Stimulated activated memory B cell treated with anti-CD40 and anti-IgM and Interleukin-4, amounts not matched to agents 10 μg/mL and 1 μg/mL and 100 μg/mL, for 72 hours (primary cell): Measurements from ENCODE around the gene HES7.

Experiments
- ATAC-seq: fragments of 150-1000 bp; cut with Tn5 transposase; 2 replicates; pipeline ENCODE4 v1.10.0; 2021
- H3K27ac Mint-ChIP-seq: one replicate; pipeline ENCODE4 v1.8.0; 2022; ENCODE audit warnings: mild to moderate bottlenecking, mixed read lengths
- H3K27me3 Mint-ChIP-seq: one replicate; pipeline ENCODE4 v1.8.0; 2022; ENCODE audit warnings: mixed read lengths
- H3K36me3 Mint-ChIP-seq: one replicate; pipeline ENCODE4 v1.8.0; 2022; ENCODE audit warnings: mixed read lengths
- H3K4me1 Mint-ChIP-seq: one replicate; pipeline ENCODE4 v1.8.0; 2022; ENCODE audit warnings: mixed read lengths
- H3K4me3 Mint-ChIP-seq: one replicate; pipeline ENCODE4 v1.8.0; 2022; ENCODE audit warnings: mild to moderate bottlenecking, moderate library complexity, mixed read lengths
- H3K9me3 Mint-ChIP-seq: one replicate; pipeline ENCODE4 v1.8.0; 2022; ENCODE audit warnings: mixed read lengths

The HES7 gene

GRCh38 chr17:8072341-8072728 is 51.6 kb downstream of the HES7 start:
- Mint-ChIP-seq H3K9me3 (no peaks in the 10 kb centered on the region), H3K27ac (peak overlapping the region; percentile 66), H3K4me3 (peak overlapping the region; percentile 74), H3K27me3 (peaks cover 52% of the 10 kb centered on the region), H3K4me1 (peaks cover 45% of the 10 kb centered on the region), H3K36me3 (no peaks in the 10 kb centered on the region)
- ATAC-seq, result no peak

- H3K9me3 Mint-ChIP-seq, result no peaks in the 10 kb centered on the region
- no peak for ATAC-seq
- H3K4me1 Mint-ChIP-seq, result peaks cover 45% of the 10 kb centered on the region
- no peak overlapping the region for H3K27ac Mint-ChIP-seq
- no peak overlapping the region for H3K4me3 Mint-ChIP-seq
- peaks cover 53% of the 10 kb centered on the region for H3K27me3 Mint-ChIP-seq
- no peaks in the 10 kb centered on the region for H3K36me3 Mint-ChIP-seq
Observed at GRCh38 chr17:8071496-8071895, 52.4 kb downstream of the HES7 start.
